Urinary bladder (tissue), 4 donors: ENCODE results near the gene SLC35G1. TPM values are rescaled to one million over a fixed set of nuclear protein-coding genes. Genes with fewer than 3 reads are reported as not detected.

ENCODE experiments used
- DNase-seq: peaks from one replicate; pipeline ENCODE4 v3.0.0-alpha.2; 2015; ENCODE audit errors: extremely low spot score
- H3K27ac ChIP-seq: one replicate; pipeline ENCODE4 v1.5.1; 2013; ENCODE audit warnings: low read depth, mild to moderate bottlenecking, moderate library complexity
- H3K36me3 ChIP-seq: one replicate; pipeline ENCODE4 v1.6.1; 2013; ENCODE audit warnings: mild to moderate bottlenecking, moderate library complexity; ENCODE audit not compliant: insufficient read depth
- H3K4me1 ChIP-seq: one replicate; pipeline ENCODE4 v1.6.1; 2013; ENCODE audit warnings: mild to moderate bottlenecking, moderate library complexity; ENCODE audit not compliant: insufficient read depth
- H3K4me3 ChIP-seq: one replicate; pipeline ENCODE4 v1.5.1; 2013; ENCODE audit warnings: low read depth, low read length
- WGBS: extraction: QIAGEN DNeasy Blood & Tissue Kit; methylation state at CpG from one replicate; pipeline ENCODE4 v1.1.7; 2013; 5-methylcytosine and 5-hydroxymethylcytosine counted together
- polyA plus RNA-seq: library from polyadenylated mRNA; stranded (reverse); fragments of 200-250 nt; gene quantifications from one replicate; pipeline ENCODE4 v1.2.3, GENCODE V29; 2013
- total RNA-seq: library from RNA; depleted of rRNA; stranded (reverse); fragments of >200 nt; gene quantifications from one replicate; pipeline ENCODE4 v1.2.3, GENCODE V29; 2014
- donor health status: healthy with polysubstance abuse.
- donor health status: healthy.

SLC35G1 gene
- total and polyA plus RNA-seq, 2 donors = 4.0 to 4.9 TPM

DNA sequence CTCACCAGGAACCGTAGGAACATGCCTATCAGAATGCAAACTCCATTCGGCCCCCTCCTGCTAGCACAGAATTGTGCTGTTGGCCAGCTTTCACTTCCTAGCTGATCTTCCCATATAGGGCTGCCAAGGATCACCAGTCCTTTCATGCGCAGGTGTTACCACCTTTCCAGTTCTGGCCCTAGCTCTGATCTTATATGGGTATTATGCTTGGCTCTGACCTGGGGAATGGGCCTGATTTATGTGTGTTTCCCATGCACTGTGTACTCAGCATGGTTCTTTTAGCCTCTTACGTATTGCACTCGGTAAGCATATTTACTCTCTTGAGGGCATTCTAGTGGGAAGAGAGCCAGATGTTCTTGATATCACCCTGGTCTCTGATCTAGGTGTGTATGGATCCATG is 11.1 kb downstream of the SLC35G1 start:
- no peak overlapping the region for H3K27ac ChIP-seq
- no peak for DNase-seq
- peaks cover under 1% of the 10 kb centered on the region for H3K36me3 ChIP-seq
- H3K4me1 ChIP-seq = no peaks in the 10 kb centered on the region
- no peak overlapping the region for H3K4me3 ChIP-seq
- 97% methylated on average over 5 of the region's 5 CpGs for WGBS

DNA sequence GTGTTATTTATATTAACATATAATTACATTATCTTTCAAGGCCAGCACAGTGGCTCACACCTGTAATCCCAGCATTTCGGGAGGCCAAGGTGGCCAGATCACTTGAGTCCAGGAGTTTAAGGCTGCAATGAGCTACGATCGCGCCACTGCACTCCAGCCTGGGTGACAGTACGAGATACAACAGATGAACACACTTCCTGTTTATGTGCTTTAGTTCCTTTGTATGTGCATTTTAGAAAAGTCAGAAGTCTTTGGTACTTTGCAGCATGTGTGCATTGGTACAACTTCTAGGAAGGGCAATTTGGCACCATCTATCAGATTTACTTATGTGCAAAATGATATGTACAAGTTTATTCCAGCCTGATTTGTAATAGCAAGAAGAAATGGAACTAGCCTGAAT is 13.3 kb downstream of the SLC35G1 start:
- Histone ChIP-seq H3K4me3 (no peak overlapping the region), H3K4me1 (no peaks in the 10 kb centered on the region), H3K36me3 (no peaks in the 10 kb centered on the region), H3K27ac (no peak overlapping the region)
- 87% methylated on average over 5 of the region's 5 CpGs for WGBS
- no peak for DNase-seq

DNA sequence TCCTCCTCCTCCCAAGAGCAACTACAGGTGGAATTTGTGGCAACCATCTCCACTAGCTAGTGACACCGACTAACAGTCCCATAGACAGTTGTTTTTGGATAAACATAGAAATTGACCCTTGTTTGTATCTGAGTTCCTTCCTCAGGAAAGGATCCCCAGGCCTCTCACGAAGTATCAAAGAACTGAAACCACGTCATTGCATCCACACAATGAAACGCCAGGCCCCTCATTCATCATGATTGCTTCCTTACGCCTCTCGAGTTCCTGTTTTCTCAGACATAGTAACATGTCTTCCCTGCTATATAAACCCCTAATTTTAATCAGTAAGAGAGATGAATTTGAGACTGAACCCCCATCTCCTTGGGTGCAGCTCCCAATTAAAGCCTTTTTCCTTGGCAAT is 18.1 kb downstream of the SLC35G1 start:
- Histone ChIP-seq H3K27ac (no peak overlapping the region), H3K4me1 (no peaks in the 10 kb centered on the region), H3K4me3 (no peak overlapping the region), H3K36me3 (no peaks in the 10 kb centered on the region)
- DNase-seq = no peak
- WGBS = 75% methylated on average over 6 of the region's 6 CpGs

DNA sequence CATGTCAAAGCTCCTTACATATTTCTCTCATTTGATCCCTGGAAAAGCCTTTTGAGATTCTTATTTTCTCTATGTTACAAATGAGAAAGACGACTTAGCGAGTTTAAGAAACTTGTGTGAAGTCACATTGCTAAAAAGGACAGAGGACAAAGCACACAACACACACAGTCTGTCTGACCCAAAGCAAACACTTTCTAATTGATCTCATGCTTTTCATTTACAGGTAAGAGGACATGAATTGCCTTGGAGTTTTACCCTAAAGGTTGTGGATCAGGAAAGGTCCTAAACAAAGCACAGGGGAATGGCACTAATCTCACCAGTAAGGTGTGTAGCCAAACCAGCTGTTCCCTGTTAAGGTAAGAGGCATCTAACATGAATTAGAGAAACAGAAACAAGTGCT is 18.7 kb downstream of the SLC35G1 start:
- WGBS = 95% methylated on average over 2 of the region's 2 CpGs
- Histone ChIP-seq H3K36me3 (no peaks in the 10 kb centered on the region), H3K4me3 (no peak overlapping the region), H3K27ac (no peak overlapping the region), H3K4me1 (no peaks in the 10 kb centered on the region)
- no peak for DNase-seq

DNA sequence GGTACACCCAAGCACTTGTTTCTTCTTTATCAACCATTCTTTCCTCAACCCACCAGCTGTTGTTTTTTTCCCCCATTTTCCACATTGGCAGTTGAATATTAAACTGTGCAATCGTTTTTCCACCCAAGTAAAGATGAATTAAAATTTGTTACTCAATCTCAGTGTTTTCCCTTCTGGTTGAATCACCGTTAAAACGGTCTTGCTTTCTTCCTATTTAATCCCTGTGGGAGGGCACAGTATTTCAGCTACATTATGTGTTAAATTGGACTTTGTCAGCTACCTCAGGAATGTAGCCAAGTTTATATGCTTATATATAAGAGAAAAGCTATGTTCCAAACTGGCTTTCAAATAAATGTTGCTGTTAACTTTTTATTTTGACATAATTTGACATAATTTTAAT is 19.9 kb downstream of the SLC35G1 start:
- Histone ChIP-seq H3K36me3 (no peaks in the 10 kb centered on the region), H3K4me1 (no peaks in the 10 kb centered on the region), H3K27ac (no peak overlapping the region), H3K4me3 (no peak overlapping the region)
- 67% methylated on average over 3 of the region's 3 CpGs for WGBS
- no peak for DNase-seq

DNA sequence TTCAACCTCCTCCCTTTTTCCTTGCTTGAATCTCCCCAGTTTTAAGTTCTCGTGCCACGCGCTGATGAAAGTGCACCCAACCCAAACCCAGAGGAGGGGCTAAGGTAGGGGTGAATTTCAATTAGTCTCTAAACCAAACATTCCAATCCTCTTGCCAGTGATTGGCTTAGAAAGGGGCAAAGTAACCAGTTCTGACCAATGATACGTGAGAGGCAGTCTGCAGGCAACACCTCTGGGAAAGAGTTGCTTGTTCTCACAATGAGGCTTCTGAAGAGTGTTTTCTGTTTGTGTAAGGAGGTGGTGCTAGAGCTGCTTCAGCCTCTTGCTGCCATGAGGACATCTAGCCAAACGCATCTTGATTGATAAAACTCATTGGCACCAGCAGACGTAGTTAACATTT is 21.8 kb downstream of the SLC35G1 start:
- DNase-seq = no peak
- H3K4me1 ChIP-seq = no peaks in the 10 kb centered on the region
- WGBS = 90% methylated on average over 6 of the region's 6 CpGs
- no peak overlapping the region for H3K27ac ChIP-seq
- H3K4me3 ChIP-seq = no peak overlapping the region
- H3K36me3 ChIP-seq = no peaks in the 10 kb centered on the region

DNA sequence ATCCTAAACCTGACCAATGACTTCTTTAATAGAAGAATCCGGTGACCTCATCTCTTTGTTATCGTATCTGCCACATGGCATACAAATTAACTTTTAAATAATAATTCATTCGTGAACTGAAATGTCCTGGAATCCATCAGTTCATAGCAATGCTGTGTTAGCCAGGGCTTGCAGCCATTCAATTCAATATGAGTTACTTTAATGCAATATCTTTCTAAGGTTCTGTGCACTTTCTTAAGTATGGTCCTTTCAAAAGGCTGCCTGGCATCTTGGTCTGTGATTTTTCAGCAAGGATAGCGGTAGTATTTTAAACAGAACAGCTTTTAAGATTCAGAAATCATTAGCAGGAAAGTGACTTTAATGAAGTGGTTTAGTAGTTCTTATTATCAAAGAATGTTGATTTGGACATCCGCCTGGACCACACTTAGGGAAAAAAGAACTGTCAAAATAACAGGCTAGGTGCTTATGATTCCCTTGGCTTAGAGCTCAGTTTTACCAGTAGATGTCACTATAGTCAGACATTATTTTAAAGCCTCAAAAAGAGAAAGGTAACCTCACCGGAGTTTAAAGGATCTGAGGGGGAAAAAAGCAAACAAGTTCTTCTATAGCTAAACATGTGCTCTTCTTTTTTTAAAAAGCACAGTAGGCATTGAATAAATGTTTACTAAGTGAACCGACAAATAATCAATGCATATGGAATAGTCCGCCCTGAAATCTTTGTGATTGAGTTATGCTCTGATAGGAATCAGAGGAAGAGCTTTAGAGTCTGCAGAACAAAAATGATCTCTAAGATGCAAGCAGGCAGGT is 22.7 kb downstream of the SLC35G1 start:
- Histone ChIP-seq H3K4me3 (no peak overlapping the region), H3K27ac (no peak overlapping the region), H3K36me3 (no peaks in the 10 kb centered on the region), H3K4me1 (no peaks in the 10 kb centered on the region)
- WGBS = 59% methylated on average over 8 of the region's 8 CpGs
- peak; percentile 26 for DNase-seq

DNA sequence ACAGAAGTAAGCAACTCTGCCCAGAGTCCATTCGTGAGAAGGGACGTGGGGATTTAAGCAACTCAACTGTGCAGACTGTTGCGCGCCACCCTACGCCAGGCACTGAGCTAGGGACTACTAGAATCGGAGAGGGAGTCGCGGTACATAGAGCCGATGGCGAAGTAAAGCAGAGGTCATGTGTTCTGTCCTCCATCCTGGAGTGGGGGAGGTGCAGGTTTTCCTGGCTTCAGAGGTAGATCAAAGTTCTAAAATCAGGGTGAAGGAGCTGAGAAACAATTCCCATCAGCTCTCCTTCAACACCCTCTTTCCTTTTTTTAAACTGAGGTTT is 23.2 kb downstream of the SLC35G1 start:
- Histone ChIP-seq H3K4me1 (no peaks in the 10 kb centered on the region), H3K4me3 (no peak overlapping the region), H3K27ac (no peak overlapping the region), H3K36me3 (no peaks in the 10 kb centered on the region)
- no peak for DNase-seq
- WGBS = 78% methylated on average over 10 of the region's 10 CpGs

DNA sequence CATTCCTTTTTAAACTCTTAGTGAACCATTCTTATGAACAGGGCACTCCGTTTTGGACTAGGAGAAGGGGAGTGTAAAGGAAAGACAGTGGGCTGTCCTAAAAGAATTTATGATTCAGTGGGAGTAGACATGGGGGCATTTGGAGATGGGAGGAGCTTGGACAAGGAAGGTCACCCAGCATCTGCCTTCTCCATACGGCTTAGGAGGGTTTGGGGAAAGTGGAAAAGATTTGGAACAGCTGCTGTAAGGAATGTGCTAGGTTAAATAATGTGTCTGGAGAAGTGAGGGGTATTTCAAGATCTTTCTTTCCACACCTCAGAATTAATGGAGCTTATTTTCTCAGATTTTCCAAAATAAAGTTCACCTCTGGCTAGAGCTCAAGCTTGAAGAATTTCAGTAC is 24.0 kb downstream of the SLC35G1 start:
- Histone ChIP-seq H3K4me3 (no peak overlapping the region), H3K4me1 (no peaks in the 10 kb centered on the region), H3K36me3 (no peaks in the 10 kb centered on the region), H3K27ac (no peak overlapping the region)
- WGBS = 41% methylated on average over 2 of the region's 2 CpGs
- DNase-seq = no peak

DNA sequence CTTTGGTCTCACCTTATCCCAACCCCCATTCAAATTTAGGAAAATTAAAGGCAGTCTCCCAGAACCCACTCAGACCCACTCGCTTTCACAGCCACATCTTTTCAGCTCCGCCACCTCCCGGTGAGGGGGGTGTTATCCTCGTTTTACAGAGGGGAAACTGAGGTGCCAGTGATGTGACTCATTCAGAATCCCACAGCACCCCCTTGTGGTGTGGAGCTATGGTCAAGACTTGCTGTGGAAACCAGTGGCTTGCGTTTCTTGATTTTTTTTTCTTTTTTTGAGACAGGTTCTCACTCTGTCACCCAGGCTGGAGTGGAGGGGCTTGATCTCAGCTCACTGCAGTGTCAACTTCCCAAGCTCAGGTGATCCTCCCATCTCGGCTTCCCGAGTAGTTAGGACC is 27.6 kb downstream of the SLC35G1 start:
- WGBS = 81% methylated on average over 7 of the region's 7 CpGs
- no peak for DNase-seq
- H3K4me1 ChIP-seq = no peaks in the 10 kb centered on the region
- H3K4me3 ChIP-seq = no peak overlapping the region
- no peaks in the 10 kb centered on the region for H3K36me3 ChIP-seq
- H3K27ac ChIP-seq = no peak overlapping the region

DNA sequence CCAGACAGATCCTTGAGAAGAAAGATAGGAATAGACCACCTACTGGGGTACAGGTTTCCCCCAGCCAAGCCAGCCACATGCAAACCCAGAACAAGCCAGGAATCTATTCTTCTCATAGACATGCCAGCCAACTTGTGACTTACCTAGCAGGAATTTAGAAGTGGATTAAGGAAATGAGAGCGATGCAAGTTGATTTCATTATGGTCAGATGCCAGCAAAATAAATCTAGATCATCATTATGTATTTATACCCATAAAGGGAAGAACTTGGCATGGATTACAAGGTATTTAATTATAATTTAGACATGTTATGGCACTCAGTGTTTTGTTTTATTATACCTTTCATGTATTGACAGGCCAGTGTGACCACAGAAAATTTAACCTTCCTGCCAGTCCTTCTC is 32.8 kb downstream of the SLC35G1 start:
- no peak overlapping the region for H3K4me3 ChIP-seq
- H3K27ac ChIP-seq = no peak overlapping the region
- no peaks in the 10 kb centered on the region for H3K36me3 ChIP-seq
- DNase-seq = no peak
- WGBS = 85% methylated on average over 1 of the region's 1 CpG
- no peaks in the 10 kb centered on the region for H3K4me1 ChIP-seq

DNA sequence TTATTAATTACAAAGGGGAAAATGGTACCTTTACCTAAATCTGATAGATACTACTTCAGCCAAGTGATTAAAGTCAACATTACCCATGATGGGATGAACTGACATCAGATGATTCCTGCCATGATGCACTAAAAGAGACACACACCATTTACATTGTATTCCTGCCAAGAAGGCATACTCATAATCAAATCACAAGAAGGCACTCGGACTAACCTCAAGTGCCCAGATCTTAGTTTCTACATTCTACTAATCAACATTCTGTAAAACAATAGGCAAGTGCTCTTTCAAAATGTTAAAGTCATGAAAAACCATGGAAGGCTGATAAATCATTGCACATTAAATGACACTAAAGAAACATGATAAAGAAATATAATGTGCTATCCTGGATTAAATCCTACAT is 44.4 kb downstream of the SLC35G1 start:
- WGBS = 77% methylated on average over 1 of the region's 1 CpG
- no peaks in the 10 kb centered on the region for H3K36me3 ChIP-seq
- no peak overlapping the region for H3K4me3 ChIP-seq
- no peak for DNase-seq
- H3K27ac ChIP-seq = no peak overlapping the region
- H3K4me1 ChIP-seq = no peaks in the 10 kb centered on the region

DNA sequence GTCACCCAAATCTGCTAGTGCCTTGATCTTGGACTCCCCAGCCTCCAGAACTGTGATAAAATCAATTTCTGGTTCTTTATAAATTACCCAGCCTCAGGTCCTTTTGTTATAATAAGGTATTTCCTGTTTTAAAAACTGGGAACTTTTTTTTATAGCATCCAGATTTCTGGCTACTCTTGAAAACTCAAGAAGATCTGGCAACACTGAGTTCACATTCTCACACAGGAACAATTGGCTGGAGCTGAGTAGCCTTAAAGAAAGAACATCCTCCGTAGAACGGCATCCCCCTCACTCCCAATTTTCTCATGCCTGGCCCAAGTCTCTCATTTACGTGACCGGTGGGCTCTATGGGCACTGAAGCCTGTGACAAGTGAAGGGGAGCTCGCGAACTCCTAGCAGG is 47.1 kb downstream of the SLC35G1 start:
- no peak overlapping the region for H3K4me3 ChIP-seq
- H3K27ac ChIP-seq = no peak overlapping the region
- no peak for DNase-seq
- no peaks in the 10 kb centered on the region for H3K4me1 ChIP-seq
- H3K36me3 ChIP-seq = no peaks in the 10 kb centered on the region
- WGBS = 86% methylated on average over 6 of the region's 6 CpGs

DNA sequence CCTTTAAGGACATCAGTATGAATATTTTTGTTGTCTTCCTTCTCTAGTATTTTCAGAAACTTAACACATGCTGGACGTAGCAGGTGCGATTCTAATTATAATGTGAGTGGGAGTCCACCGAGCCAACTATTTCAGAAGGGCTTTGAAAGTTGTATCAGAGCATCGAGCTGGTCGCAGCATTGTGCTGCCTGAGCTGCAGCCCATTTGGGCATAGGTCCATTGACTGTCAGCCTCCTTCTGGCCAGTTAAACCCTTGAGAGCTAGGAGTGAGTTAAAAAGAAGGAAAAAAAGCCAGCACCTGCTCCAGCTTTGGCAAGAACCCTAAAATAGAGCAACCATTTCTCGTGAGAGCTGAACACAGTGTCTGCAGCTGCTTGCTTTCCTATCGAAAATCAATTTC is 47.8 kb downstream of the SLC35G1 start:
- Histone ChIP-seq H3K36me3 (no peaks in the 10 kb centered on the region), H3K27ac (no peak overlapping the region), H3K4me1 (no peaks in the 10 kb centered on the region), H3K4me3 (no peak overlapping the region)
- DNase-seq = no peak
- WGBS = 79% methylated on average over 7 of the region's 7 CpGs

DNA sequence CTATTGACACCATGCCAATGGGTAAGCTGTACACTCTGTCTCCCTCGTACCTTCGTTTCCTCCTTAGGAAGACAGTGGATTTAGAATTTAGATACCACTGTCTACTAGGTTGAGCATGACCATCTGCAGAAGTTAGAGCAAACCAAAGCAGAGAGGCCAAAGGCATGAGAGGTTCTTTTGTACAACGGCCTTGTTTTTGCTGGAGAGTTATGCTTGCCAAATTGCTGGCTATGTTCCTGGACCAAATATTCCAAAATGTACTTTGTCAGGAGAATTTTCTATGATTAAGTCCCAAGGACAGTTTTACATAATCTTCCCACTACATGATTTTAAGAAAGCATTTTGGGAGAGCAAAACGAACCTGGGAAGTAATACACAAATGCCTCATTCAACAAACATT is 52.0 kb downstream of the SLC35G1 start:
- Histone ChIP-seq H3K36me3 (no peaks in the 10 kb centered on the region), H3K4me1 (no peaks in the 10 kb centered on the region), H3K4me3 (no peak overlapping the region), H3K27ac (no peak overlapping the region)
- DNase-seq = no peak
- 55% methylated on average over 4 of the region's 4 CpGs for WGBS
